HK-2 (cell line): ENCODE measurements around the gene FBXO39.
A peak's percentile ranks its signal among the peaks of the same experiment; 100 is the strongest.
"Not testable (repeated sequence)": the region's sequence is repeated elsewhere in the genome, so short reads cannot be mapped to it uniquely, and the experiment has no call there.

Experiments used
- DNase-seq: peaks from one replicate; pipeline ENCODE4 v3.0.0-alpha.2; 2018; ENCODE audit not compliant: unreplicated experiment

Gene FBXO39

GRCh38 chr17:6775871-6776405 is at the start of gene FBXO39:
TSS of gene FBXO39 (plus strand) at chr17:6776215. CDS start at chr17:6779869, 3,654 bp downstream.
- DNase-seq: no peak

DNA sequence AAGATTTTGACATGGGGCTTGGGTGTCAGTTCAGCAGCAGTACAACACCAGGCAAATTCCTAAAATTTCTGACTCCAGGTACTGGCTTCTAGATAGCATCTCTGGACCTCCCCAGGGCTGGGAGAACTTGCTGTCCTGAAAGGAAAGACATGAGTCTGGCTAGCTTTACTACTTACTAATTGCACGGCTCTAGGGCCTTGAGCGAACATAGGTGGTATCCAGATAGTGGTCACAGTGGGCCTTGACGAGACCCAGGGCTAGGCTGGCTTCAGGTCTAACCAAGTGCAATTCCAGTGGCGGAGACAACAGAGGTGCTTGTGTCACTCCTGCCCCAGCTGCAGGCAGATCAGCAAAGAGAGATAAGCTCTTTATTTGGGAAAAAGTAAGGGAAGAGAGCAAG is 46.5 kb upstream of the FBXO39 start:
- no peak for DNase-seq

- DNase-seq: not testable (repeated sequence)
Observed at GRCh38 chr17:6746665-6747064, 29.4 kb upstream of the FBXO39 start.

DNA sequence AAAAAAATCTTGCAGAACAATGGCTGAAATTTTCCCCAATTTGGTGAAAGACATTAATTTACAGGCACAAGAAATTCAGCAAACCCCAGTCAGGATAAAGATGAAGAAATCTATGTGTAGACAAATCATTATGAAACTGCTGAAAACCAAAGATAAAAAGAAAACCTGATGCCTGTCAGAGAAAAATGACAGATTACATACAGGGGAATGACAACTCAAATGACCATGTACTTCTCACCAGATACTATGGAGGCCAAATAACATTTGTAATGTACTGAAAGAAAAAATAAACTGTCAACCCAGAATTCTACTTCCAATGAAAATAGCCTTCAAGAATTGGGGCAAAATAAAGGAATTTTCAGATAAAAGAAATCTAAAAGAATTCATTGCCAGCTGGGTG is 27.4 kb upstream of the FBXO39 start:
- no peak for DNase-seq

DNA sequence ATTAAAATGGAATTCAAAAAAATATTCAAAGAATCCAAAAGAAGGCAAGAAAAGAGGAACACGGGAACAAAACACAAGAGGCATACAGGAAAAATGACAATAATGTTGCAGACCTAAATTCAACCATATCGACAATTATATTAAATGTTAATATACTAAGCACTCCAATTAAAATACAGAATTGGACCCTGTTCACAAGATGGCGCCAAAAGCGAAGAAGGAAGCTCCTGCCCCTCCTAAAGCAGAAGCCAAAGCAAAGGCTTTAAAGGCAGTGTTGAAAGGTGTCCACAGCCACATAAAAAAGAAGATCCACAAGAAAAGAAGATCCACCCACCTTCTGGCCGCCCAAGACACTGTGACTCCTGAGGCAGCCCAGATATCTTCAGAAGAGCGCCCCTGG is 26.5 kb upstream of the FBXO39 start:
- DNase-seq: no peak

DNA sequence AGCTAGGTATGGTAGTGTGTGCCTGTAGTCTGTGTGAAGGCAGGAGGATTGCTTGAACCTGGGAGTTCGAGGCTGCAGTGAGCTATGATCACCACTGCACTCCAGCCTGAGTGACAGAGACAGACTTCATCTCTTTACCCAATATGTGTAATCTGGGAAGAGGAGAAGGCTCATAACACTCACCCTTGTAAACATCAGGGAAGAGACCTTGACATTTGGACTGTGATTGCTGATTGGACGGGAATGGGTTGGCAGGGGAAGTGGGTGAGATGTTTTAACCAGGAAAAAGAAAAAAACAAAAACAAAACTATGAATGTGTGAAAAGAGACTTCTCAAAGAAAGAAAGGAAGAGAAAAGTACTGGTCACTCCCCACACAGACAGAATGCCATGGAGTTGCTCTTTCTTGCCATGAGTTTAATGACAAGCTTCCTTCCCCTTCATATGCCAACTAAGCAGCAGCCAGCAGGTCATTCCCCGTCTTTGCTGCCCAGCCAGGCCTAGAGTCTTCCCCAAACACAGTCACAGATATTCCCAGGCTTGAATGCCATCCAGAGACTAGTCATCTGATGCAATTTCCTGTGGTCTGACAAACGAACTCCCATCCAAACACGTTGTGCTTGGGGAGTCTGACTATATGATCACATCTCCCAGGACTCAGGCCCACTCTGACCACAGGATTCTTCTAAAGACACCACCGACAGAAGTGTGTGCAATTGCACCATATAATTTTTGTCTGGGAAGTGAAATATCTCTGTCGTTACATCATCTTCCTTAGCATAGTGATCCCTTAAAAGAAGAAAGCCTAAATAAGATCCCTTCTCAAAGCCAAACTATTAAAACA is 23.7 kb upstream of the FBXO39 start:
- peak; percentile 76 for DNase-seq

DNA sequence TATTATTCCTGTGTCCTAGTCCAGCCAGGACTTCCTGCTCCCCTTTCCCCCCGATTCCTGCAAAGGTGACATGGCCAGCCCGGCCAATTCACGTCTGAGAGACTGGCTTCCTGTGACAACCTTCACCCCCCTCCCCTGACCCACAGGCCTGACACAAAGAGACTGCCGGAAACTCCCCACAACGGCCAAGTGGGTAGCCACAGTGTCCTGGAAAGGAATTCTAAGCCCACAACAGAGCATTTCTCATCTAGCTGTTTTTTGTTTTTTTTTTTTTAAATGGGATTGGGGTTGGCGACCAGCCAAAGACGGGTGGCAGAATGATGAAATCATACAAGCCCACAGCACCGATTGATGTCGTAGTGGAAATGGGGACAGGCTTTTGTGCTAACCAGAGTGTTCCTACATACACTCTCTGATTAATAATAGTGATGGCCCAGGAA is 23.0 kb upstream of the FBXO39 start:
- DNase-seq: peak; percentile 81

DNA sequence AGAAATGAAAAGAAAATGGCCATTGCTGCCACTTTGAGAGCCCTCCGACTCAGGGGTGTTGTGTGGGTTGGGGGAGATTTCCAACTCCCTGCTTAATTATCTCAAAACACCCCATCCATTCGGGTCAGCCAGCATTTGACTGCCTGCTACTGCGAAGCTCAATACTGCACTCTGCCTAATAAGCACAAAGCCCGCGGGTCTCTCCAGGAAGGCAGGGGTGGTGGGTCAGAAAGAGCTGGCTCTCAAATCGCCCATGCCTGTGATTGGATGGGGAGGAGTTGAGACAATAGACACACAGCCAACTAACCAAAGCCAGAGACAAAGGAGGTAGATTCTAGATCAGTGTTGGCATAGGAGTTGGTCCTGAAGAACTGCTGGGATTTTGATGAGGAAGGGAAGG is 22.5 kb upstream of the FBXO39 start:
- DNase-seq: peak; percentile 18

DNA sequence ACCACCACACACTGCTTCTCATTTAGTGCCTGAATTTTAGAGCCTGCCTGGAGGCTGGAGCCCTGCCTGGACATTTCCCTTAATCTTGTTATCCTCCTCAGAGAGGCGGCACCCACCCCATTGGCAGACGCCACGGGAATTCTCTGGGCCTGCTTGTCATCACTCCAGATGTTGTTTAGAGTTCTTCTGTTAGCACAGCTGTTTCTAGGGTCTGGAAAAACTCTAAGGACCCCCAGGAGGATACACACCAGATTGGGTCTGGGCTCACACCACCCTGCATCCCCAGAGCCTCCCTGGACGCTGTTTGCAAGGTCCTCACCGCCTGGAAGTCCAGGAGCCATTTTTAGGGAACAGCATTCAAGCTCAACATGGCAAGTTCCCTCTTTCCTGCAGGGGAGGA is 20.7 kb upstream of the FBXO39 start:
- DNase-seq: no peak

GRCh38 chr17:6755731-6756184 is 20.3 kb upstream of the FBXO39 start, which contains the start of gene XAF1:
TSS of gene XAF1 (plus strand) at chr17:6756046. CDS start at chr17:6756079, 33 bp downstream.
- no peak for DNase-seq

DNA sequence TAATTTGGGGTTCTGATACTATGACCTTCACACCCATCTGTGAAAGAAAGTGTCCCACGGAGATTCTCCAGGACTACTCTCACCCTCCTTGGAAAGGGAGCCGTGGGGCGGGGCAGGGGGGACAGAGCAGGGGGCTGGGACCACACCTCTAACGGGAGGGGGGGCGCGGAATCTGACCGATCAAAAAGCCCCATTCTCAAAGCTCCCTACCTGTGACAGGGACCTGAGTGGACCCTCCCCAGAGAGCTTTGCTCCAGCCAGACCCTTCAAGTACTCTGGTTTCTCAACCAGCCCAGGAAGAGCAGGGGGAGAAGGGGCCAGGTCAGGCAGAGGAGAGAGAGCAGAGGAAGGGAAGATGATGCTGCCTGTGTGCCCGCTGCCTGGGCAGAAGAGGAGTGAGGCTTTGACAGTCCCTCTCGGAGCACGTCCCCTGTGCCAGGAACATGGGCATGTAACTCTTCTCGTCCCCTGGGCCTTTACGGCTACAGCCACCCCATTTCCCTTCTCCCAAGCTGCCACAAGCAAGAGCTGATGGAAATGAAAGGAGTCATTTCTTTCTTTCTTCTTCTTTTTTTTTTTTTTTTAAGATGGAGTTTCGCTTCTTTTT is 19.5 kb upstream of the FBXO39 start:
- DNase-seq: no peak

GRCh38 chr17:6757747-6758146 is 18.3 kb upstream of the FBXO39 start:
- no peak for DNase-seq

DNA sequence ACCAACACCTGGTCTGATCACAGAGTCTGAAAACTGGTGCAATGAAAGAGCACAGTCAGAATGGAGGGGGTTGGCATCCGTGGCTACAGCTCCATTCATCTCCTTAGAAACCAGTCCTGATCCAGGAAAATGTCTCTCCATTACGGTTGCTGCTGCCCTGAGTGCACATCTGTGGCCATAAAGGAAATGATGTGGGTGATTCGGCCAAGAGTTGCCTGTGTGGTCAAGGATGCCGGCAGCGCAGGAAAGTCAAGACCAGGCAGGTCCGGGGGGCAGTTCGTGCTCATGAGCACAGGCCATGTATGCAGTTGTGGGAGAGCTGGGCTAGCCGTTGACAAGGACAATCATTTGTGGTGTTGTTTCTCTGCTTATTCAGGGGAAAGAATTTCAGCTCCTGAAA is 14.2 kb upstream of the FBXO39 start:
- DNase-seq: no peak

- DNase-seq: no peak
Observed at GRCh38 chr17:6768447-6768846, 7.6 kb upstream of the FBXO39 start.

GRCh38 chr17:6772016-6772415 is 4.0 kb upstream of the FBXO39 start:
- DNase-seq: no peak

GRCh38 chr17:6774906-6775305 is 1.1 kb upstream of the FBXO39 start:
- not testable (repeated sequence) for DNase-seq

- no peak for DNase-seq
Observed at GRCh38 chr17:6779411-6779810, 3.4 kb downstream of the FBXO39 start.

DNA sequence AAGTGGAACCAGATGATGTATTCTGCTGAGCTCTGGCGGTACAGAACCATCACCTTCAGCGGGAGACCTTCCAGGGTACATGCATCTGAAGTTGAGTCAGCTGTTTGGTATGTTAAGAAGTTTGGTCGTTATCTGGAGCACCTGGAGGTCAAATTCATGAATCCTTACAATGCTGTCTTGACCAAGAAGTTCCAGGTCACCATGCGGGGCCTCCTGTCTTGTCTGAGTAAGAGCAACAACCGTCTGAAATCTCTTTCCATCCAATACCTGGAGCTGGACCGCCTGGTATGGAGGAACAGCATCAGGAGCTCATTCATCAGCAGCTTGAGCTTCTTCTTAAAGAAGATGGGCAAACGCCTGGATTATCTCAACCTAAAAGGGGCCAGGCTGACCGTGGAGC is 4.0 kb downstream of the FBXO39 start:
- DNase-seq: no peak

GRCh38 chr17:6780886-6781285 is 4.9 kb downstream of the FBXO39 start:
- no peak for DNase-seq

GRCh38 chr17:6782244-6782643 is 6.2 kb downstream of the FBXO39 start:
- no peak for DNase-seq

DNA sequence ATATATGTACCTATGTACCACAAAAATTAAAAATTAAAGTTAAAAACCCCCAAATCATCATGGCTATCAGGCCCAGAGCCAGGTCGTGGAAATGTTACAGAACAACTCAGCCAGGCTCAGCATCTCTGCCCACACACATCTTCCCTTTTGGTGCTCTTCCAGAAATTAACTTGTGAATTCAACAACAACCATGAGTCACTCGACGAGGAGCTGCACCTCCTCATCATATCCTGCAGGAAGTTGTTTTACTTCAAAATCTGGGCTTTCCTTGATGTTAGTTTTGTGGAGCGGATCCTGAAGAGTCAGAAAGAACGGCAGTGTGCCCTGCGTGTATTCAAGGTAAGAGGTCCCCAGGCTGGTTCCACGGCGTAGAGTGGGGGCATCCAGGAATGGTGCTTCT is 10.6 kb downstream of the FBXO39 start:
- DNase-seq: no peak

DNA sequence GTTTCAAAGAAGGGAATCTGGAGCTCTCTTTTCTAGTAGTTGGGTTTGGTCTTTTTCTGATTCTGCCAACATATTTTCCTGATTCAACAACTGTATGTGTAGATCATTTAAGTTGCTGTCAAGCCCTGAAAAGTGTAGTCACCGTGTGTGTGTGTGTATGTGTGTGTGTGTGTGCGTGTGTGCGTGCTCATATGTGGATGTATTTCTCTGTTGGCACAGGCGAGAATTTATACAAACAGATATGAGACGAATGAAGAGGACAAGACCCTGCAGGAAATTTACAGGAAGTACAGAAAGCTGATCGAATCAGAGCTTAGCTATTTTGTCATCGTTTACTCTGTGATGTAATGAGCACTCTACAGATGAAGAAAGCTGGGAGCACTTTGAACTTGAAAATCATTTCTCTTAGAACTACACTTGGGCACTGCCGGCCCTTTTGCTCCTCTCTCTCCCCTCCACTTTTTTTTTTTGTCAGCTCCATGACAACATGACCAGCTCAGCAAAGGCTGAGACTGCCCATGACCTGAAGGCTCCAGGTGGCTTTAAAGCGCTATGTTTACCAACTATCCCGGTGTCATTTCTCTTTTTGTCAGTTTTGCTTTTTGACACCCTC is 11.2 kb downstream of the FBXO39 start:
- DNase-seq: no peak
